BJ (cell line): Measurements from ENCODE around the gene PPTC7. TPM values are rescaled to one million over a fixed set of nuclear protein-coding genes. Genes with fewer than 3 reads are reported as not detected.
A peak's percentile ranks its signal among the peaks of the same experiment; 100 is the strongest.
"Not testable (repeated sequence)": the region's sequence is repeated elsewhere in the genome, so short reads cannot be mapped to it uniquely, and the experiment has no call there.

Source experiments
- CTCF ChIA-PET: fragments of 350-600 bp; formaldehyde crosslinking; extraction: SDS; loops from one replicate; lab custom pipeline; 2021; ENCODE audit warnings: antibody characterized with exemption, inconsistent platforms; lab: Yijun Ruan, JAX
- POLR2A ChIA-PET: fragments of 300-600 bp; sonication (Branson Sonifier 250); formaldehyde crosslinking; extraction: SDS; loops from one replicate; lab custom pipeline; 2021; ENCODE audit warnings: antibody characterized with exemption; lab: Charles Lee
- DNase-seq: peaks from one replicate; pipeline ENCODE4 v3.0.0-alpha.2; 2011; ENCODE audit warnings: low read depth
- H3K27me3 ChIP-seq: 2 replicates; pipeline ENCODE4 v1.6.0; 2011; ENCODE audit warnings: low read length; ENCODE audit not compliant: control insufficient read depth, insufficient read depth
- H3K36me3 ChIP-seq: 2 replicates; pipeline ENCODE4 v1.5.1; 2011; ENCODE audit warnings: low read length; ENCODE audit not compliant: control insufficient read depth, insufficient read depth
- H3K4me3 ChIP-seq: 2 replicates; pipeline ENCODE4 v1.5.1; 2011; ENCODE audit warnings: low read depth, mild to moderate bottlenecking, control low read depth, low read length
- CTCF ChIP-seq: IDR thresholded peaks from 2 replicates; pipeline ENCODE4 v1.5.1; 2011; ENCODE audit warnings: low read depth, mild to moderate bottlenecking, control low read depth, inconsistent platforms, low read length, moderate library complexity; ENCODE audit not compliant: insufficient read depth
- polyA plus RNA-seq: library from polyadenylated mRNA; depleted of rRNA; stranded (reverse); fragments of >200 nt; gene quantifications from 2 replicates; pipeline ENCODE4 v1.2.3, GENCODE V29; 2011

PPTC7 gene
- polyA plus RNA-seq, 1 experiment = 6.0 TPM

- H3K4me3 ChIP-seq = no peak overlapping the region
- H3K36me3 ChIP-seq = no peaks in the 10 kb centered on the region
- no peak for TF ChIP-seq CTCF
- ChIA-PET POLR2A (no interaction called here), CTCF (interaction anchor here (2.5 to 21.2 kb wide), 3 partner anchors 92 to 155 kb away, joined by 8 to 340 read pairs (median 106); partner anchors contain the start of genes ARPC3 and FAM216A)
- DNase-seq = no peak
- no peaks in the 10 kb centered on the region; the same call in 1 of the 2 replicates for H3K27me3 ChIP-seq
Measured at GRCh38 chr12:110606253-110606611, 23.1 kb upstream of the PPTC7 start.

GRCh38 chr12:110602085-110602814 is 19.1 kb upstream of the PPTC7 start:
- DNase-seq, H3K27me3 ChIP-seq, POLR2A ChIA-PET, H3K4me3 ChIP-seq, H3K36me3 ChIP-seq: not testable (repeated sequence)
- CTCF ChIA-PET = interaction anchor here (0.6 to 21.2 kb wide), 41 partner anchors 8 to 1213 kb away, joined by 3 to 340 read pairs (median 5); partner anchors contain the start of genes ARPC3, FAM216A, GPN3 and RAD9B
- TF ChIP-seq CTCF = peak; percentile 72

- H3K4me3 ChIP-seq = no peak overlapping the region
- H3K27me3 ChIP-seq = no peaks in the 10 kb centered on the region
- TF ChIP-seq CTCF = peak; percentile 32; the same call in 1 of the 2 replicates
- no peak for DNase-seq
- POLR2A ChIA-PET = interaction anchor here (1.0 kb wide), 1 partner anchor 150 kb away, joined by 3 read pairs; the partner anchor contains the start of gene ARPC3
- no peaks in the 10 kb centered on the region for H3K36me3 ChIP-seq
- CTCF ChIA-PET = interaction anchor here (0.6 to 21.2 kb wide), 26 partner anchors 9 to 287 kb away, joined by 3 to 340 read pairs (median 10); partner anchors contain the start of genes ARPC3, FAM216A, GPN3 and RAD9B
Measured at GRCh38 chr12:110600254-110600653, 17.1 kb upstream of the PPTC7 start.

GRCh38 chr12:110599334-110599733 is 16.2 kb upstream of the PPTC7 start:
- H3K4me3 ChIP-seq = no peak overlapping the region
- no peaks in the 10 kb centered on the region for H3K27me3 ChIP-seq
- H3K36me3 ChIP-seq = no peaks in the 10 kb centered on the region
- ChIA-PET POLR2A (no interaction called here), CTCF (interaction anchor here (0.5 to 21.2 kb wide), 12 partner anchors 8 to 1015 kb away, joined by 3 to 340 read pairs (median 16); partner anchors contain the start of gene ARPC3)
- no peak for TF ChIP-seq CTCF
- DNase-seq = no peak

GRCh38 chr12:110597885-110598284 is 14.8 kb upstream of the PPTC7 start:
- Histone ChIP-seq H3K27me3 (no peaks in the 10 kb centered on the region), H3K36me3 (no peaks in the 10 kb centered on the region), H3K4me3 (no peak overlapping the region)
- DNase-seq = no peak
- TF ChIP-seq CTCF = no peak
- POLR2A ChIA-PET = no interaction called here
- CTCF ChIA-PET = interaction anchor here (5.6 to 21.2 kb wide), 2 partner anchors 45 to 84 kb away, joined by 62 to 340 read pairs; no protein-coding TSS in a partner anchor

- H3K4me3 ChIP-seq, H3K27me3 ChIP-seq, DNase-seq, POLR2A ChIA-PET, H3K36me3 ChIP-seq: not testable (repeated sequence)
- CTCF ChIA-PET = interaction anchor here (0.9 to 21.2 kb wide), 4 partner anchors 7 to 79 kb away, joined by 3 to 340 read pairs (median 11); no protein-coding TSS in a partner anchor
Measured at GRCh38 chr12:110592919-110593318, 9.8 kb upstream of the PPTC7 start.
